Activated T-cell treated with anti-CD3 and anti-CD28 coated beads for 48 hours (primary cell): ENCODE measurements around the gene FBXO38.

ENCODE experiments used
- DNase-seq: peaks from one replicate; pipeline ENCODE4 v3.0.0-alpha.2; 2020; ENCODE audit warnings: low read depth

The FBXO38 gene

DNA sequence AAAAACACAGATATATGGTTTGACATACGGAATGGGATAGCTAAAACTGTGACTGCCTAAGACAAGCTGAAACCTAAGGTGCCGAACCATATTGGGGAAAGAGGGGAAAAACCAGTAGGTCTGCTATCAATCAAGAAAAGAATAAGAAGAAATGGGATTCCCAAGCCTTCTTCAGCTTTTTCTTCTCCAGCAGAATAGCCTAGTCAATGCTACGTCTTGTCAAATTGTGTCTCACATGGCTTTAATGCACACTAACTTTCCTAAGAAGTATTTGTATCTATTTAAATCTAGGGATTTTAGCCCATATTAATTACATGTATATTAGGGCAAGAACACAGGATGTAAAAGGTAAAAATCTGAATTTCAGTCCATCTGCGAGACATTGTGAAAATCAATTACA lies 797 bp upstream of the FBXO38 start:
- no peak for DNase-seq

GRCh38 chr5:148384380-148384737 lies 601 bp downstream of the FBXO38 start:
- peak; percentile 8 for DNase-seq

DNA sequence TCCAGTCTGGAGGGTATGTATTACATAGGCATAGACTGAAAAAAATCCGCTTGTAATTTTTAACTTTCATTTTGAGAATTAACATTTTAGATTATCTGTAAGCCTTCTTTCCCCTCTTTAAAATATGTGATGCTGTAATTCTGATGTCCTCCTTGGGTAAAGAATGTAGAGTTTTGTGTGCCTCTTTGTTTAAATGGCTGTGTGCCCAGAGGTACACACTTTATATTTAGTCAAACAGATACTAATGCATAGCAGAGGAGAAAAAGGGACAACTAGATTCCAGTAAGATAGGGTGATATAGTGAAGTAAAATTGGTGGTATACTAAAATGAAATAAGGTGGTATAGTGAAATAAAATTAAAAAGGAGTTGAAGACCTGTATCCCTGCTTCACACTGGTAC lies 1.3 kb downstream of the FBXO38 start:
- DNase-seq, result no peak

DNA sequence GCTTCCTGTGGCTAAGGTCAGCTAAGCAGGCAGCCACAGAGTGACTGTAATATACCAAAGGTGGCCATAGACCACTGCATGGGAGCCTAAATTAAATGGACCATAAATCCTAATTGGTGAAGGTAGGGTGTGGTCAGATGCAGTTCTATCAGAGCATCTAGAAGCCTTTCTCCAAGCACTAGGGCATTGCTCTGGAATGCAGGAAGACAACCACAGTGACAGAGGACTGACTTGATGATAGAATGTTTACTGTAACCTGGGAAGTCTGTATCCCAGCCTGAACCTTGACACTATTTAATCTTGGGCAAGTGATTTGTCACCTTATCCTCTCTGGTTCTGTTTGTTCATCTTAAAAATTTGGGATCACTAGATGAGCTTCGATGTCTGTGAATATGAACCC lies 2.3 kb downstream of the FBXO38 start:
- DNase-seq, result no peak

GRCh38 chr5:148387325-148387724 lies 3.6 kb downstream of the FBXO38 start:
- DNase-seq, result no peak

DNA sequence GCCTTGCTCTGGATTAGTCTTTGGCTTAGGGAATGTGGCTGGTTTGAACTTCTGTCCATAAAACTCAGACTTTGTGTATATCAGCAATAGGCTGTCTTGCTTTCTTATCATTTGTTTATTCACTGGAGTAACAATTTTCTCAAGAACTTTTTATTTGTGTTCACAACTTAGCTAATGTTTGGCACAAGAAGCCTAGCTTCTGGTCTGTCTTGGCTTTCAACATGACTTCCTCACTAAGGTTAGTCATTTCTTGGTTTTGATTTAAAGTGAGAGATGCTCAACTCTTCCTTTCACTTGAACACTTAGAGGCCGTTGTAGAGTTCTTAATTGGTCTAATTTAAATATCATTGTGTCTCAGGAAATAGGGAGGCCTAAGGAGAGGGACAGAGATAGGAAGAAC lies 4.9 kb downstream of the FBXO38 start:
- DNase-seq, result no peak

GRCh38 chr5:148390914-148391313 lies 7.2 kb downstream of the FBXO38 start:
- no peak for DNase-seq

- DNase-seq, result no peak
Observed at GRCh38 chr5:148391422-148391821, 7.7 kb downstream of the FBXO38 start.

DNA sequence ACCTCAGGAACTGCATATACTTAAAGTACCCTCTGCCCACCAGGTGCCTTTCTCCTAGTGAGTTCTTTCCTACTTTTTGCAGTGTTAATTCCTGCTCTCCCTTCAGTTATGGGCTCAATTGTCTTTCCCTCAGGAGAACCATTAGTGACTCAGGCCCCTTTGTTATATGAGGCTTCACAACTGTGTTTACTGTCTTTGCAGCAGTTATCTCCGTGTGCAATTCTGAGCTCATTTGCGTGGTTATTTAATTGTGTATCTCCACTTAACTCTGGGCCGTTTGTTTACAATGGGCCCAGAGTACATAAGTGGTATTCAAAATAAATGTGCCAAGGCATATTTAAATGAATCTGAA lies 9.6 kb downstream of the FBXO38 start:
- DNase-seq, result no peak

DNA sequence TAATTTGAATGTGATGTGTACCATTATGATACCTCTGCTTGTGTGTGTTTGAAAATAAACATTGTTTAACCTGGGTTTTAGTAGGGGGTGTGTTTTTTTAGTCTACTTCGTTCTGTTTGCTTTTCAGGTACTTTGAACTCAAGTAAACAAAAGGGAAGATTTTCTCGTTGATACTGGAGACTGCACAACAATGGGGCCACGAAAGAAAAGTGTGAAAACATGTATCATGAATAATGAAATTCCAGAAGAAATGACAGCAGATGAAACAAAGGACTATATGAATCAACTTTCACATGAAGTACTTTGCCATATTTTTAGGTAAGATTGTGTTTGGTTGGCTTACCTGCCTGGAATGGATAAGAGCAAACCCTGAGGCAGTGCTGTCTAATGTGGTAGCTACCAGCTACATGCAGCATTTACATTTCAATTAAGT lies 10.8 kb downstream of the FBXO38 start:
- no peak for DNase-seq

DNA sequence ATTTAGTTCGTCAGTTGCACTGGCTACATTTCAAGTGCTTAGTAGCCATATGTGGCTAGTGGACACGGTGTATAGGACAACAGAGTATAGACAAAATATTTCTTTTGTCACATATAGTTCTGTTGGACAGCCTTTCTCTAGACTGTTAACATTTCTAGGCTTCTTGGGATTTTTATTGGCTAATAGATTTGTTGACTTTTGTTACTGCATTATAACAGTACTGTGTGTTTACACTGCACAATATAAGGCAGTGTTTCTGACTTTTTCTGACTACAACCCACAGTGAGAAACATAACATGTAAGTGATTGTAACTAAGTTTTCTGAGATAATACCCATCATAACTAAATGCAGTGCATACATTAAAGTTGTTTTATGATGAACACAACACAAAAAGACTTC lies 11.3 kb downstream of the FBXO38 start:
- no peak for DNase-seq

- no peak for DNase-seq
Observed at GRCh38 chr5:148397968-148398595, 14.3 kb downstream of the FBXO38 start.

DNA sequence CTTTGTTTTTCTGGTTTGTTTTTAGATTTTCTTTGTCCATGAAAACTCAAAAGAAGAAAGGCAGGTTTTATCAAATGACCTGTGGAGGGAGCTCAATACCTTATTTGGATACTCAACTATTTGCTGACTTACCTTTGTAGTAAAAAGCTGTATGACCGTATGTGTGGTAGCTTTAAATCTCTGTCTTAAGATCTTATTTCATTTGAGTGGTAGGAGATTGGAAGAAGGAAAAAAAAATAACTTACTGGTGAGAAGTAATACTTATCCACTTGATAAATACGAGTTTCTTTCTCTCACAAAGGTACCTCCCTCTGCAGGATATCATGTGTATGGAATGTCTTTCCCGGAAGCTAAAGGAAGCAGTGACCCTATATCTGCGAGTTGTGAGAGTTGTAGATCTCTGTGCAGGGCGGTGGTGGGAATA lies 15.0 kb downstream of the FBXO38 start:
- DNase-seq, result no peak

DNA sequence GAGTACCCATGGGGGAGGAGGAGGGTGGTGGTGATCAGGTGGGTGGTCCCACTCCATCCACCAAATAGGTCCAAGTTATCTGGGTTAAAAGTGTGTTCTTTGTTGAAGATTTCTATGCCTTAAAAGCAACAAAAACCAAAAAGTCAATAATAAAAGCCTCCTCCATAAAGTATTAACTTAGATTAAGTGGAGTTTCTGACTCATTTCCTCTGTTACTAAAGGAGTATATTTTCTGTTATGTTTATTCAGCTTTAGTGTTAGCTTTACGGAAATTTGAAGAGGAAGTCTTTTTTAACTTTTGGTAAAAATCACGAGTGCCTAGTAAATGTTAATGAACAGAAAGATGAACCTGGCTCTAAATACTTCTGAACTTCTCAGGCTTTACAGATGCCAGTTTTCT lies 17.8 kb downstream of the FBXO38 start:
- DNase-seq, result no peak

GRCh38 chr5:148403344-148403743 lies 19.6 kb downstream of the FBXO38 start:
- no peak for DNase-seq

DNA sequence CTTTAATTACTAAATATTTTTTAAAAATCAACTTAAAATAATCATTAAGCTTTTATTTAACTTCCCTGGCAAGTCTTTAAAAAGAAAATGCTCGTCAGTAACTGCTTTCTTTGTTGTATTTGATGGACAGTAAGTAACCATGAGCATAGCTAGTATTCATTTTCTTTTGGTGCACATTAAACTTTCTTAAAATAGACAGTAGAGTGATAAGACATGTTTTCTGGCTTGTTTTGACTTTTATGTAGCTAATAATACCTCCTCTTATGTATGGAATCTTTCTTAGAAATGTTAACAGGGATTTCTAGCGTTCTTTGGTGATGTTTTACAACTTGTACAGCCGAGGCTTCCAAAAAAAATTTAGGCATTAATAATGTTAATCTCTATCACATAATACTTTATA lies 22.6 kb downstream of the FBXO38 start:
- DNase-seq, result no peak

- DNase-seq, result no peak
Observed at GRCh38 chr5:148408092-148408491, 24.3 kb downstream of the FBXO38 start.

- DNase-seq, result no peak
Observed at GRCh38 chr5:148412124-148412523, 28.4 kb downstream of the FBXO38 start.

GRCh38 chr5:148414833-148415232 lies 31.1 kb downstream of the FBXO38 start:
- DNase-seq, result no peak

GRCh38 chr5:148416416-148416815 lies 32.7 kb downstream of the FBXO38 start:
- DNase-seq, result no peak

DNA sequence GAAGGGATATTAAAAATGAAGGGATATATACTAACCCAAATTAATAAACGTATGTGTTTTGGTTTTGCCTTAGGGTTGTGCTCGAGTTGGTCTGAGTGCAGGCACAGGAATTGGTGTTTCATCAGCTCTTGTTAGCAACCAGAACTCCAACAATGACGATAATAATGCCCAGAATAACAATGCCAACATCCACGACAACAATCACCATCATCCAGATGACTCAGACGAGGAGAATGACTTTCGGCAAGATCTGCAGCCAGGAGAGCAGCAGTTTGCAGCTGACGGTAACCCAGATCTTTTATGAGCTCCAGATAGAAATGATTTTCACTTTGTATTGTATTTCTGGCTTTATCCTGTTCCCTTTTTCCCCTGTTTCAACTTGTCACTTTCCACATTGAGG lies 33.2 kb downstream of the FBXO38 start:
- no peak for DNase-seq

DNA sequence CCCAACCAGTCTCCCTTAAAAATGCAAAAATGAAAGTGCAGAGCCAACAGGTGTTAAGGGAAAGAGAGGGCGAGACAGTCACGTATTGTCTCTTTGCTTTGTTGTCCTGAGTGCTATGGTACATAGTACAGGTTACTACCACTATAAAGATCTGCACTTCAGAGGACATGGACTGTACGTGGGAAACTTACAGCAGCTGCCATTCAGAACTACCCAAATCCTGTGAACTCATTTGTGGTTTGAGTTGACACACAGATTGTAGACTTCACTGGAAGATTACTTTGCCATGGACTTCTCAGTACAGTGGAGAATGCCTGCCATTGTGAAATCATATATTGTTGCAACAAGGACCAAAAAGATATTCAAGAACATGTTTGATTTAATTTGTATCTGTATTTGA lies 34.8 kb downstream of the FBXO38 start:
- no peak for DNase-seq

DNA sequence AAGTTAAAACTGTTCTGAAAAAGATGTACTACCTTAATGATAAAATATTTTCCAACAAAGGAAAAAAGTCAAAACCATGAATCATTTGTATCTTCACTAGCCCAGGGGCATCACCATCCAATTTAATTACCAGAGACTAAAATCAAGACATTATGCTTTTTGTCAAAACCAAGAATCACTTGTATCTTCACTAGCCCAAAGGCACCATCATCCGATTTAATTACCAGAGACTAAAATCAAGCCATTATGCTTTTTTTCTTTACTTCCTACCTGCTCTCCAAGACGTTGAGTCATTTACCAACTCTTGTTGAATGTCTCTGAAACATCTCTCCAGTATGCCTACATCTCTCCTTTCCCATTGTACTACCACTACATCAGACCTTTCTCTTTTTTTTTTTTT lies 37.9 kb downstream of the FBXO38 start:
- no peak for DNase-seq

DNA sequence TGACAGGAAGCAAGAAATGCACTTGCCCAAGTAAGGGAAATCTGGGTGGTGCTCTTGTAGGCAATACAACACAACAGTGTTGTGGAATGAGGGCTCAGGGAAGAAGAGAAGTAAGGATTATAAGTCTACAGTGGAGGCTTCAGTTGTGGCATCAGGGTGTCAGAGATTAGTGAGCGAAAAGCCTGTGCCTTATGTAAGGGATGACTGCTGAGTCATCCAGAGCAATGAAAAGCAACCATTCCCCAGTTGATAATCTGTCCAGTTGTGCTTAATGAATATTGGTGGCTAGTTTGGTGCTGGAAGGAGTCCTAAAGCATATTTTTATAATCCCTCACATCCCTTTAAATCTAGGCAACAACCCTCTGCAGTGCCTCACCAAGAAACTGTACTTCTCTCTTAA lies 42.0 kb downstream of the FBXO38 start:
- DNase-seq, result no peak

DNA sequence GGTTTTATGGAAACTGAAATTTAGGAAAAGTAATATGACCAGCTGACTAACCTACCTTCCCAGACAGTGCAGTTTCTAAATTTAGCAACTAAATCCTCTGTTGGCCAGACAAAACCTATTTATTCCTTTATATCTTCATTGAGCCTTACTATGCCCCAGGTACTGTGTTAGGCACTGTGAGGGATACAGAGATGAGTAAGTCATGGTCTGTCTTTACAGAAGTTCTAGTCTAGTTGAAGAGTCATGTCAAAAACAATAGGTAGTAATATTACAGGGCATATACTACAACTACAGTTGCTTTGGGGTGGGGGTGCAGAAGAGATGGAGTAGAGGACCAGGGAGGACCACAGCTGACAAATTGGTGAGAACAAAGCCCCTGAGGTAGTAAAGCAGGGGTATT lies 42.8 kb downstream of the FBXO38 start:
- DNase-seq, result no peak
